Measurements from ENCODE around the gene ASB6. TPM values are rescaled to one million over a fixed set of nuclear protein-coding genes. Genes with fewer than 3 reads are reported as not detected.
A peak's percentile ranks its signal among the peaks of the same experiment; 100 is the strongest.

Gene ASB6
- total RNA-seq, 1 donor from 2014 or later: 10.2 TPM

GRCh38 chr9:129630967-129631673 is 10.8 kb downstream of the ASB6 start:
- intact Hi-C loops (cut with DNase I): no loop called here
- DNase-seq (ENCODE audit: low spot score): no peak

GRCh38 chr9:129629251-129629820 is 12.6 kb downstream of the ASB6 start:
- intact Hi-C loops (cut with DNase I): no loop called here
- no peak for DNase-seq (ENCODE audit: low spot score)

GRCh38 chr9:129628709-129629108 is 13.2 kb downstream of the ASB6 start:
- intact Hi-C loops (cut with DNase I): no loop called here
- DNase-seq (ENCODE audit: low spot score): no peak

DNA sequence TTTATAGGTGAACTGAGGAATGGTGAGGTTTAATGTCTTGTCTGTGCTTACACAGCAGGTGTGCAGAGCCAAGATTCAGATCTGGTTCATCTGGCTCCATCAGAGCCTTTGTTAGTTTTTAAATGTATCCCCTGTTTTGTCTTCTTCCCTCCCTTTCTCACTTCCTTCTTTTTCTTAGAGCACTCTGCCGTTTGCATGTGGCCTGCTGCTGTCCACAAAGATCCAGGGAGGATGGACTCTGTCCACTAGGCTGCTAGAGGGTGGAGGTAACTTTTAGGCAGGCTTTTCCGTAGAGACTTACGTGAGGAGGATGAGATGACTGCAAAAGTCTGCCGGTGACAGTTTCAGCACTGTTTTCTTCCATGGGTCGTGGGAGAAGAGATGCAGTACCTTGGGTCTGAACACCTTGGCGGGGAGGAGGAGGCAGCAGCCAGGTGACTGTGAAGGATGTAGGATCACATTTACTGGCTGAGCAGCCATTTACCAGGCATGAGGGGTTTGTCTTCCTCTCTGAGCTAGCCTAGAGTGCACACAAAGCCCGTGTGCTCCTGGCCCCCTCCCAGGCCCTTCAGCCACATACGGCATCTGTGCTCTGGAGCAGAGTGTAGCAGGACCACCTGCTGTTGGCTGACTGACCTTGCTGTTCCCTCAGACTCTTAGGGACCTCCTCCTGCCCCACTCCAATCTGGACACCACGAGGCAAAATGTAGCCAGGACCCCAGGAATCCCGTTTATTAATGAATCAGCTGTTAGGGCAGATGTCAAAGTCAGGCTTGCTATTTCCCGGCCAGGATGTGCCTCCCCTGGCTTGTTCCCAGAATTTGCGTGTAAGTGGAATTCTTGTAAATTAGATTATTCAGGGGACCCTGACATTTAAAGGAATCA is 14.2 kb downstream of the ASB6 start:
- intact Hi-C loops (cut with DNase I): no loop called here
- no peak for DNase-seq (ENCODE audit: low spot score)

DNA sequence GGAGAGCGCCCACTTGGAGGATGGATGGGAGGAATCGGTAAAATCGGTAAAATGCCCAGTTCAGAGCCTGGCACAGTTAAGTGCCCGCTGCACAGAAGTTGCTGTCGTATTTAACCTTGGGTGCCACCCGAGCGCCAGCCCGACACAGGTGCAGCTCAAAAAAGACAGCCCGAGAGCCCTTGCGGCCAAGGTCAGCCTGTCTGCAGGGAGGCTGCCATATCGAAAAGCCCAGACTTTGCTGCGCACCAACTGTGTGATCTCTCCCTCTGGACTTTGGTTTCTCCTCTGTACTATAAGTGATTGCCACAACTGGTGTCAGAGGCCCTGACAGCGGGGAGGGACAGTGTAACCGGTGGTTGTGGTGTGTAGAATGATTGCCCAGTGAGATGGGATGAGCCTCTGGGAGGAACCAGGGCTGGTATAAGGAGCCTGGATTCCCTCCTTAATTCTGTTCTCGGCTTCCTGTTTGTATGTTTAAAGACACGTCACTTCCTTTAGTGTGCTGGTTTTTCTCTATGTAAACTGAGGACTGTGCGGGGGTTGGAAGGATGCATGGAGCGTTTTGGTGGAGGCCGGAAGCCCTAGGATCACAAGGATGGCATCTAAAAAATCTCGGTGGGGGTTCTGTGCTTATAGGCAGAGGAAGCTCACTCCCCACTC is 15.2 kb downstream of the ASB6 start:
- intact Hi-C loops (cut with DNase I): no loop called here
- DNase-seq (ENCODE audit: low spot score): no peak

GRCh38 chr9:129626079-129626624 is 15.8 kb downstream of the ASB6 start, which contains the start of gene NTMT1:
TSS of gene NTMT1 (plus strand) at chr9:129626163. CDS start at chr9:129632704, 6,541 bp downstream.
- intact Hi-C loops (cut with DNase I): no loop called here
- DNase-seq (ENCODE audit: low spot score): peak; percentile 97

DNA sequence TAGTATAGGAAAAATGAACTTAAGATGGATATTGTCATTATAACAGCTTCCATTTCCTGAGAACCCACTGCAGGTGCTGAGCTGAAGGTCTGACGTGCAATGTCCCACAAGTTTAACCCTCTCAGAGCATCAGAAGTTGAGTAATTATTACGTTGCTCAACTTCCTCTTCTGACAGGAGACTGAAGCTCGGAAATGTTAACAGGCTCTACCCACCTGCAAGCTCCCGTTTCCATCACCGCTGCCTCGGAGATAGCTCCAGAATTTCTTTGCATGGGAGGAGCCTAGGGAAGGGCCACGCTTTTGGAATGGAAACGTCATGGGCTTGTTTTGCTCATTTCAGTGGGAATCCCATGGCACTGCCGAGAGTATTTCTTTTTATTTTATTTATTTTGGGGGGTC is 17.0 kb downstream of the ASB6 start:
- intact Hi-C loops (cut with DNase I): no loop called here
- DNase-seq (ENCODE audit: low spot score): no peak

DNA sequence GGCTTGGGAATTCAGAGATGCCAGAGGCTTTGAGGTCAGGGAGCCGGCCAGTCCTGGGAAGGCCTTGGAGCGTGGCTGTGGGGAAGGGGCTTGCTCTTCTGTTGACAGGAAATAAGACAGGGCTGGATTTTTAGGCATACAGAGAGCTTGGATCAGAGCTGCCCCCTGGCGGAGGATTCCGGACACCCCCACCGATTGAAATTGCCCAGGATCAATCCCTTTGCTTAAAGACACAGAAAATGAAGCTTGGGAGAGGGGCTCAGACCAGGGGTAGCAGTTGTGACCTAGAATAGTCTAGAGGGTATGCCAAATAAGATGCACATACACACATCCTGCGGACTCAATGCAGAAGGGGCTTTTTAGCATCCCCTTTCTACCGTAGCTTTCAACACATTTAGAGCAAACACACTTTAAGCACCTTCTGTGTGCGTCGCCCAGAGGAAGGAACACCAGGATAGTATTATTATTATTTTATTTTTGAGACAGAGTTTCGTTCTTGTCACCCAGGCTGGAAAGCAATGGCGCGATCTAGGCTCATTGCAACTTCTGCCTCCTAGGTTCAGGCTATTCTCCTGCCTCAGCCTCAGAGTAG is 17.7 kb downstream of the ASB6 start:
- intact Hi-C loops (cut with DNase I): no loop called here
- DNase-seq (ENCODE audit: low spot score): no peak

- no peak for DNase-seq (ENCODE audit: low spot score)
- intact Hi-C loops (cut with DNase I): no loop called here
Observed at GRCh38 chr9:129623331-129623730, 18.6 kb downstream of the ASB6 start.

DNA sequence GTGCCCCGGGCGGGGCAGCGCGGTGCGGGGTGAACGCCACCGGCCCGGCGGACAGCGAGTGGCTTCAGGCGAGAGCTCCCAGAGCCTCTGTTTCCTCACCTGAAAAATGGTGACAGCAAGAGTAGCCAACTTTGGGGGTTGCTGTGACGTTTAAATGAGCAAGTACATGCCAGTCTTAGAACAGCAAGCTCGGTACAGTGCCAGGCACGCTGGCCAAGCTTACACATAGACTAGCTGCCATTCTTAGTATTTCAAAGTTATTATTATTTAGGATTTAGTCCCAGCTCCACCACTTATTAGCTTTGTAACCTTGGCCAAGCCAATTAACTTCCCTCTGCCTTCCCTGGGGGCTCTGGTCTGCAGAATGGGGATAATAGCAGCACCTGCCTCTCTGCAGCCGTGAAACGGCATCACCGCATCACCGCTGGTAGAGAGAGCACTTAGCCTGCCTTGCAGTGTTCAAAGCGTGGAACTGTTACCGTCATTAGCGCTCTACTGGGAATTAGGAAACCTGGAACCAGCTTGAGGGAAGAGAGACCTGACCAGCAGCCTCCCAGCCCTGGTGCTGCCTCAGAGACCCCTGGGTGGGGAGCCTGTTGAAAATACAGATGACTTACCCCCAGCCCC is 21.2 kb downstream of the ASB6 start, which contains the start of gene C9orf50:
C9orf50 (minus strand) TSS at position 433 of the 627 bp plus-strand sequence. CDS start 527 bp downstream, outside the sequence.
- no peak for DNase-seq (ENCODE audit: low spot score)
- intact Hi-C loops (cut with DNase I): no loop called here

DNA sequence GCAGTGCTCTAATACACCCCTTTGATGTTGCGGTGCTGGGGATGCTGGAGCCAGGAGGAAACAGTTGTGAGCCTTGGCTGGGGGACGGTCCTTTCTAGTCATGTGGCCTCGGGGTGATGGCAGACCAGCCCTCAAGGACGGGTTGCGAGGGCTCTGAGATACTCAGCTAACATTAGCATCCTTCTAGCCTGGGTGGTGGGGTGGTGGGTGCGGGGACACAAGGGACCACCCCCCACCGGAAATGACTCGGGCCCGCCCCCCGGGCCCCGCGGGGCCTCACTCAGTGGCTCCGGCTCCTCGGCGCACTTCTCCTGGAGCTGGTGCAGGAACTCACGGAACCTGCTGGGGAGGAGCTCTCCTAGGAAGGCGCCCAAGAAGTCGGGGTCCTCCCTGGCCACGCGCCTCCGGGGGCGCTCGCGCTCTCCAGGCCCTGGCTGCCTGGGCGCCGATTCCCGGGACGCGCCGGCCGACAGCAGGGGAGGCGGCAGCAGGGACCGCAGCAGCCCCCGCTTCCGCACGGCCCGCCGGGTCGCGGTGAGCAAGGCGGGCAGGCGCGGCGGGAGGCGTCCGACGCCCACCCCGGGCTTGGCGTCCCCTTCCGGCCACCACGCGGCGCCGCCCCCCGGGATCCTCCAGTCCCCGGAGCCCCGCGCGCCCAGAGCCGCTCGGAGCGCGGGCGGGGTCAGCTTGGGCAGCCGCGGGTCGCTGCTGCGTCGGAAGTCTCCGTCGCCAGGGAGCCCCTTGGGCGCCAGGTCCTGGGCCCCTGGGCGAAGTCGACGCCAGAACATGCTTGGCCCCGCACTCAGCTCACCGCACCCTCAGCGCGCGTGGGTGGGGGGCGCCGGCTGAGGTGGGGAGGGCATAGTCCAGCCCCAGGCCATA is 21.9 kb downstream of the ASB6 start:
- intact Hi-C loops (cut with DNase I): no loop called here
- DNase-seq (ENCODE audit: low spot score): no peak

DNA sequence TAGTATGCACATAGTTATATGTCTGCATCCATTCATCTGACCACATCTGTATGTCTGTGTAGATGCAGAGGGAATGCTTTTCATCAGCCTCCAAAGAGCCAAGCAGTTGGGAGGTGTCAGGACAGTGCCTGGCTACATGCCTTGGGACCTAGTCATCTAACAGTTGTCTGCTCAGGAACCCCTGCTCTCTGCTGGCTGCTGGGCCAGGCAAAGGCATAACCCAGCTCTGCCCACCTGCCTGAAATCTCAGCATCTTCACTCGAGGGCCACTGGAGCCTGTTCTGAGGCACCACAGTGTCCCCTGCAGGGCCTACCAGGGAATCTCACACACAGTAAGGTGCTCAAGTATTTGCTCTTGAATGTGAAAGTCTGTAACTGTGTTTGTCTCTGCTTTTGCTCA is 24.8 kb downstream of the ASB6 start:
- DNase-seq (ENCODE audit: low spot score): no peak
- intact Hi-C loops (cut with DNase I): no loop called here

- no peak for DNase-seq (ENCODE audit: low spot score)
Observed at GRCh38 chr9:129615407-129616285, 26.3 kb downstream of the ASB6 start.

GRCh38 chr9:129614932-129615331 is 27.0 kb downstream of the ASB6 start:
- no peak for DNase-seq (ENCODE audit: low spot score)
- intact Hi-C loops (cut with DNase I): loop anchor here (5.0 kb wide), 1 partner anchor 293 kb away; no protein-coding TSS in a partner anchor

More at GRCh38 chr9:129615407-129616285, 26.3 kb downstream of the ASB6 start:
- intact Hi-C loops (cut with DNase I): no loop called here

DNA sequence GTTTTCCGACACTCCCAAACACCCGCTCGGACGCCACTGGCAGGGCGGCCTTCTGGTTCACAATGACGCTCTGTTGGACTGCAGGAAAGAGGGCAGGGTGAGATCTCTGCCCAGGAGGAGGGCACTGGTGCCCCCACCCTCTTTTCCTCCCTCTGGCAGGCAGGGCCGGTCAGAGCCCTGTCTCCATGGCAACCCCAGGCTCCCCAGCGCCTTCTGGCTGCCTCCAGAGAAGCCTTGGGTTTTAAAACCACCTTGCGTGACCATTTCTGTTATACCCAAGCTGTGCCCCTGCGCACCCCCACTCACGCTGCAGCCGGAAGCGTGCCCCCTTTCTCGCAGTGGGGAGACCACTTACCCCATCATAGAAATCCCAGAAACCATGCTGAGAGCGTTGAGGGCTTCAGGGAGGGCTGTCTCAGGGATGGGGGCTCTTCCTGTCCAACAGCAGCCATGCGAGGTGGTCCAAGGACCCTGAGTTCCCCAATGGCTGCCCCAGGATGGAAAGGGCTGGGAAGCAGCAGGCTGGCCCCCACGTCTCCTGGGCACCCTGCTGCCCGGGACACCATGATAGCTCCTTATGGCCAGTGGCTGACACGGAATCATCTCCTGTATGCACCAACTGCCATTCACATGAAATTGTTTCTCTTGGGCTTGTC is 28.3 kb downstream of the ASB6 start:
- intact Hi-C loops (cut with DNase I): loop anchor here (5.0 kb wide), 1 partner anchor 291 kb away; no protein-coding TSS in a partner anchor
- DNase-seq (ENCODE audit: low spot score): no peak

All from cardiac septum (tissue), 1 donor.